GM19043 (cell line): ENCODE results near the gene SWAP70.
A peak's percentile ranks its signal among the peaks of the same experiment; 100 is the strongest.
"Not testable (repeated sequence)": the region's sequence is repeated elsewhere in the genome, so short reads cannot be mapped to it uniquely, and the experiment has no call there.

Source experiments
- ATAC-seq: cut with Tn5 transposase; IDR thresholded peaks from one replicate; pipeline ENCODE4 v1.9.1; 2021; ENCODE audit warnings: low read depth; ENCODE audit not compliant: unreplicated experiment

Gene SWAP70

GRCh38 chr11:9717040-9717357 lies 53.1 kb downstream of the SWAP70 start:
- ATAC-seq: no peak

GRCh38 chr11:9717719-9718118 lies 53.8 kb downstream of the SWAP70 start:
- ATAC-seq: no peak

- no peak for ATAC-seq
Observed at GRCh38 chr11:9718147-9718546, 54.3 kb downstream of the SWAP70 start.

DNA sequence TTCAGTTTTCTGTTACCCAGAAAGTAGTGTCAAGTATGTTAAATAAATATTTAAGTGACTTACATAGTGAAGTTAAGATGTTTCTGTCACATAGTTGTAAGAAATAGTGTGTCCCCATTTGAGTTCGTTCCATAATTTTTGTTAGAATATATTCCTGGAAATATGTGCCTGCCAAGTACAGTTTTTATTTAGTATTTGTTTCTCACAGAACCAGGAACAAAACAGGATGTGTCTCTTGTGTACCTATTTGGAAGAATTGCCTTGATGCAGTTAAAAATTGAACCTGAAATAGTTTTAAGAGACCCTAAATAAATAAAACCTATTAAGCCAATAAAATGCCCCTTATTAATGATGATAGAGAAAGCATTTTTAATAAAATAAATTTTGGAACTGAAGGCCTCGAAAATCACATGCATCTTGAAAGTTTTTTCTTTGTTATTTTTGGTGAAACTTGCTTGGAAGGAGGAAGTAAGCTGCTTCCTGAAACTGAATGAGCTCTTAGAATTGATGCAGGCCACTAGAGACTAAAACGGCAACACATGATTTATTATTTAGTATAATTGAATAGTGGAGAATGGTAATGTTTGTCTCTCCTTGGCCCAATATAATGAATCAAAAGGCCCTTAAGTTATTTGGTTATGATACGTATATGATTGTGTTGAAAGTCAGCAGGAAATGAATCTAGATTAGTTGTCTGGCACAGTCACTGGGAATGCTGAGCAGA lies 55.9 kb downstream of the SWAP70 start:
- ATAC-seq: no peak

DNA sequence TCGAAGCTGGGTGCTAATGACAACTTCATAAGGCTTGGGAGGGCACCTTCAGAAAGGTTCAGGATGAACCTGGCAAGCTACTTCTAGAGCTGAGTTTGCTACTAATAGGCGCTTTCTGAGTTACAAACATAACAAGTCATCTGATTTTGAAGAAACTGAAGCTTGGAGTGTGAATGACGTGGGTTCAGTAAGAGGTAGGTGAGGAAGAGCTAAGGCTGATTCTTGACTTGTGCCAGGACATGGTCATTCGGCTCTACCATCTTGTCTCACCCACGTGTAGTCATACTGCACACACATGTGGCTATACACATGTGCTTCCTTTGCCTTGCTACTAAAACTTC lies 56.4 kb downstream of the SWAP70 start:
- no peak for ATAC-seq

- no peak for ATAC-seq
Observed at GRCh38 chr11:9722023-9722422, 58.1 kb downstream of the SWAP70 start.

GRCh38 chr11:9722893-9723292 lies 59.0 kb downstream of the SWAP70 start:
- no peak for ATAC-seq

GRCh38 chr11:9726321-9727022 lies 62.6 kb downstream of the SWAP70 start:
- ATAC-seq: peak; percentile 47

DNA sequence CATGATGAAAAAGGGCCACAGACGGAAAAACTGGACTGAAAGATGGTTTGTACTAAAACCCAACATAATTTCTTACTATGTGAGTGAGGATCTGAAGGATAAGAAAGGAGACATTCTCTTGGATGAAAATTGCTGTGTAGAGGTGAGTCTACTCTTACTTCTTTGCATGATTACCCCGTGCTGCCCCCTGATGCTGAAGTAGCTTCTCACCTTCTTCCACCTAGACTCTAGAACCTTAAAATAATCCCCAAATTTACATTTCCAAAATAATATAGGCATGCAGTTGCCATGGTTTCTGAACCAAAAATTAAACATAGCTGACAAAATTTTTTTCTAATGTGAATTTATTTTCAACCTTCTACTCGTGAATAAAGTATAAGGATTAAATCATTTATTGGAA lies 64.2 kb downstream of the SWAP70 start:
- ATAC-seq: no peak

DNA sequence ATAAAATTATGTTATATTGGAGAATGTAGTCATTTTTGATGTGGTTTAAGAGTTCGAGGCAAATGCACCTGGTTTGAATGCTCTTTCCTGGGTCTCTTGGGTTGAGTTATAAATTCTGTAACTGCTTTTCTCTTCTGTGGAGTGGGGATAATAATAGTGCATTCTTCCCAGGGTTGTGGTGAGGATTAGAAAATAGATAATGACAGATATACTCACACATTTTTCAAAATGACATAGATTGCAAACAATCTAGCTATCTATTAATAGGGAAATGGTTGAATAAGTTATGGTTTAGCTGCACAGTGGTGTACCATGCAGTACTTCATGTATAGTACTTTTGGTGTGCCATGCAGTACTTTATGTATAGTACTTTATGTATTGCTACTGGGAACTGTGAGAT lies 67.4 kb downstream of the SWAP70 start:
- ATAC-seq: no peak

GRCh38 chr11:9732453-9732852 lies 68.6 kb downstream of the SWAP70 start:
- ATAC-seq: no peak

- ATAC-seq: no peak
Observed at GRCh38 chr11:9733212-9733611, 69.3 kb downstream of the SWAP70 start.

GRCh38 chr11:9735236-9735635 lies 71.4 kb downstream of the SWAP70 start:
- ATAC-seq: no peak

GRCh38 chr11:9735919-9736318 lies 72.0 kb downstream of the SWAP70 start:
- ATAC-seq: no peak

DNA sequence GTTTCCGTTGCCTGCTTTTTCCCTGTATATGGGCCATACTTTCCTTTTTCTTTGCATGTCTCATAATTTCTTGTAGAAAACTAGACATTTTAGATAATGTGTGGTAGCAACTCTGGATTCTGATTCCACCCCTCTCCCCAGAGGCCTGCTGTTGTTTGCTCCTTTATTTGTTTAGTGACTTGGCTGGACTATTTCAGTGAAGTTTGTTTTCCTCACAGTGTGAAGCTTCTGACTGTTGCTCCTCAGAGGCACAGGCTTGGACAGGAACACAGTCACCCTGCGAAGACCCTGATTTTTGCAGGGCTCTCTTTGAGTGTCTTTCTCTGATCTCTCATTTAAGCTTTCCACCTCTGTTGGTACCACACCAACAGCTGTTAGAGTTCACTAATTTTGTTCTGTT lies 72.5 kb downstream of the SWAP70 start:
- no peak for ATAC-seq

GRCh38 chr11:9738116-9738515 lies 74.2 kb downstream of the SWAP70 start:
- no peak for ATAC-seq

DNA sequence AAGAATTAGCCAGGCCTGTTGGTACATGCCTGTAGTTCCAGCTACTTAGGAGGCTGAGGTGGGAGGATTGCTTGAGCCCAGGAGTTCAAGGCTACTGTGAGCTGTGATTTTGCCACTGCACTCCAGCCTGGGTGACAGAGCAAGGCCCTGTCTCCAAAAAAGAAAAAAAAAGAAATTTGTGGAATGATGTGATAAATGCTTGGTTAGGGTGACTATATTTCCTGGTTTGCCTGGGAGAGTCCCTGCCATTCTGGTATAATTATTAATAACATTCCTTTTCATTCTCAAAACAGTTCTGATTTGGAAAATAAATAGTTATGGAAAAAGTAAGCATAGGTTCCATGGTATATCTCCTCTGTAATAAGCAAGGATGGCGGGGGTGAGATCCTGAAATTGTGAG lies 74.8 kb downstream of the SWAP70 start:
- ATAC-seq: no peak

DNA sequence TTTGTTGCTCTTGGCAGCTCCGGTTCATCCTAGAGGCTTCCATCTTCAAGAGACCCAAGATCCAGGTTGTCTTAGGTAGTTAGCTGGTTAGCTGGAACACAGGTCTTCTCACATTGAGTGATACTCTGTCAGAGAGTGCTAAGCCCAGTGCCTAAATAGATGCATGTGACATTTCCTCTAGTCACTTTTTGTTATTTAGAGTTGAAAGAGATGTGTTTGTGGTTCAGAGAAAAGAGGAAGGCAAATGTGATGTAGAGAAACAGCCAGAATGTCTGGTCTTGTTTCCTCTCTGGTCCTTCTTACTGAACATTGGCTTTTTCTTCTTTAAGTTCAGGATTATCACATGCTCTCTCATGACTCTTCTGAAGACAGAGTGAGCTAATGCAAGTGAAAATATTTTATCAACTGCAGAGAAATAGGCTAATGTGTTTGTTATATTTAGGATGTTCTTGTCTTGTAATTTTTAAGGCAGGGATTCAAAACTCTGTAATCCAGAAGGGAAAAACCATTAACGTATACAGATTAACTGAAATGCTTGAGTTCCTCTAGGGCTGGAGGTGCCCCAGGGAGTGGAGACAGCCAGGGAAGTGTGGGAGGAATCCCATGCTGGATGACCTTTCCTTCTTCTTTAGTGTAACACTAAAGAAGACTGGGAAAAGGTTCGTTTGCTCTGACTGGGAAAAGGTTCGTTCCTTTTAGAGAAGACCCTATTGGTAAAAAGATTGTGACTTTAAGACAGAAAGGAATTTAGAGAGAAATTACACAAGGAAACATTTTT lies 75.4 kb downstream of the SWAP70 start:
- ATAC-seq: peak; percentile 72

- no peak for ATAC-seq
Observed at GRCh38 chr11:9740202-9740883, 76.5 kb downstream of the SWAP70 start.

DNA sequence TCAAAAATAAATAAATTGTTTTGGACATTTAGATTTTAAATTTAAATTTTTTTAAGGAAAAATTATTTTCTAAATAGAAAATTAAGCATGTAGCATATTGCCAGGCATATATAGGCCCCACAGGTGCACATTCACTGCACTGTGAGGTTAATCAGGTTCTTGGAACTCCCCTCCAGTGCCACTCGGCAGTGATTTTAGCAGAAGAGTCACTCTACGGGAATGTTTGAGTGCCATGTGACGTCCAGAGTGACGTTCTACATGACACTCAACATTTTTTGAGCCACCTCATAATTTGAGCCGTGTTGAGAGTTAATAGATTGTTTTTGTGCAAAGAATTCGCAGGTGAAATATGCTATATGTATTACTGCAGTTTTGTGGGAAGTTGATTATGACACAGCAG lies 77.4 kb downstream of the SWAP70 start:
- no peak for ATAC-seq

- ATAC-seq: not testable (repeated sequence)
Observed at GRCh38 chr11:9743512-9743911, 79.6 kb downstream of the SWAP70 start.
